Umbilical cord (tissue), 2 donors: ENCODE measurements around the gene FLNA. TPM values are rescaled to one million over a fixed set of nuclear protein-coding genes. Genes with fewer than 3 reads are reported as not detected.
A peak's percentile ranks its signal among the peaks of the same experiment; 100 is the strongest.
"Not testable (repeated sequence)": the region's sequence is repeated elsewhere in the genome, so short reads cannot be mapped to it uniquely, and the experiment has no call there.

Source experiments
- DNase-seq: peaks from one replicate; pipeline ENCODE4 v3.0.0-alpha.2; 2015; ENCODE audit warnings: low spot score
- total RNA-seq: library from RNA; depleted of rRNA; stranded (reverse); fragments of >200 nt; gene quantifications from one replicate; pipeline ENCODE4 v1.2.3, GENCODE V29; 2014; ENCODE audit warnings: low replicate concordance; ENCODE audit not compliant: insufficient read depth

FLNA gene
- total RNA-seq, 1 donor from 2014 or later, result 4,615 TPM

DNA sequence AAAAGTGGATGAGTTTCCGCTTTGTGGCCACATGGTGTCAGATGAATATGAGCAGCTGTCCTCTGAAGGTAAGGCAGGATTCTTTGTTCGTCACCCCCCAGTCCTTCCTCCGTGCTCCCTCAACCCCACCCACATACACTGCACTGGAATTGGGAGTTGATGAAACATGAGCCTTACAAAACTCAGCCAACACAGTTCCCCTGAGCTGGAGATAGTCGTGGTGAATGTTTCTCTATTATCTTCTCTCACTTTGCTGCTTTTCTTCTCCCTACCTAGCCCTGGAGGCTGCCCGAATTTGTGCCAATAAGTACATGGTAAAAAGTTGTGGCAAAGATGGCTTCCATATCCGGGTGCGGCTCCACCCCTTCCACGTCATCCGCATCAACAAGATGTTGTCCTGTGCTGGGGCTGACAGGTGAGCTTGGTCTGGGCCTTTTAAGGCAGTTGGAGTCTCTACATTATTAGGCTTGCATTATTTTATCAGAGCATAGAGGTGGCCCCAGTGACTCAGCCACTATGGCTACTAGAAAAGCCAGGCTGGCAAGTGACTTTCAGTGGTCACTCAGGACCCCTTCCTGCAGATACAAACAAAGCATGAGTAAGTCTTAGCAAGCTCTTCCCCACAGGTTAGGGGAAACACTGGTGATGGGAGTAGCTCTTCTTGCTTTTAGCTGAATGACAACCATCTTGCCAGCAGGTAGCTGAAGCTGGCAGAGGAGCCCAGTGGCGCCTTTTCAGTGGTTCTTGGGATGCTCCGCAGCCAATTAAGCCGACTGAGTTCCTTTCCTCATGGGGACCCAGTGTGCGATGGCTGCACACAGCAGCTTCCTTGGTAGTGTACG lies 25.3 kb upstream of the FLNA start:
- DNase-seq, result no peak

DNA sequence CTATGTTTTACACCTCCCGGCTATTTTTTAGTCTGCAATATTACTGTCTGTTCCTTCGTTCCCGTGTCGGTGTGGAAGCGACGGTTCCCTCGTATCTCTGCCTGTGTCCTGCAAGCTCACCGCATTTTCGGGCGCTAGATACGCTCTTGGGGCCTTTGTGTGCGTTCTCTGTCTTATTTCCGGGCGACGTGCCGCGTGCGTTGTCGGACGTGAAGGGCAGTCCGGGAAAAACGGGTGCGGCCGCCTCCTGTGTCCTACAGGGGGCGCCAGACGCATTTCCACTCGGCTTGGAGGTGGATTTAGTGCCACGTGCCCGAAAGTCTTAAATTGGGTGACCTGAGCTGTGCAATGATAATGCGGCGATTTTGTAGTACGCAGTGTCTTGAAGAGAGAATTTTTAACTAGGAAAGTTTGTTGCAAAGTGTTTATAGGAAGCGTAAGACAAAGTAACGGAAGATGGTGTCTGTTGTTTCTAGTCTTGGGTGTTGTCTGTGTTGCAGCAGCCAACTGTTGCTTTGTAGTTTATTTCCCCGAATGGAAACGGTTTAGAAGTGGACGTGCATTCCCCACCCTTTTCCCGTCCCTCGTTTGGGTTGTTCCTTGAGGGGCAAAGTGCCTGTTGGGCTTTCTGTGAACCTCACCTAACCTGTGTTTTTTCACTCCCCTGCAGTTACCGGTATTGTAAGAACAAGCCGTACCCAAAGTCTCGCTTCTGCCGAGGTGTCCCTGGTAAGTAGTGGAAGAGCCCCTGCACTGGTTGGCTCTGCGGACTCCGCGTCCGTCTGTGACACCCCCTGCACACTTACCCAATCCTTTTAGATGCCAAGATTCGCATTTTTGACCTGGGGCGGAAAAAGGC lies 24.5 kb upstream of the FLNA start:
- peak; percentile 83 for DNase-seq

DNA sequence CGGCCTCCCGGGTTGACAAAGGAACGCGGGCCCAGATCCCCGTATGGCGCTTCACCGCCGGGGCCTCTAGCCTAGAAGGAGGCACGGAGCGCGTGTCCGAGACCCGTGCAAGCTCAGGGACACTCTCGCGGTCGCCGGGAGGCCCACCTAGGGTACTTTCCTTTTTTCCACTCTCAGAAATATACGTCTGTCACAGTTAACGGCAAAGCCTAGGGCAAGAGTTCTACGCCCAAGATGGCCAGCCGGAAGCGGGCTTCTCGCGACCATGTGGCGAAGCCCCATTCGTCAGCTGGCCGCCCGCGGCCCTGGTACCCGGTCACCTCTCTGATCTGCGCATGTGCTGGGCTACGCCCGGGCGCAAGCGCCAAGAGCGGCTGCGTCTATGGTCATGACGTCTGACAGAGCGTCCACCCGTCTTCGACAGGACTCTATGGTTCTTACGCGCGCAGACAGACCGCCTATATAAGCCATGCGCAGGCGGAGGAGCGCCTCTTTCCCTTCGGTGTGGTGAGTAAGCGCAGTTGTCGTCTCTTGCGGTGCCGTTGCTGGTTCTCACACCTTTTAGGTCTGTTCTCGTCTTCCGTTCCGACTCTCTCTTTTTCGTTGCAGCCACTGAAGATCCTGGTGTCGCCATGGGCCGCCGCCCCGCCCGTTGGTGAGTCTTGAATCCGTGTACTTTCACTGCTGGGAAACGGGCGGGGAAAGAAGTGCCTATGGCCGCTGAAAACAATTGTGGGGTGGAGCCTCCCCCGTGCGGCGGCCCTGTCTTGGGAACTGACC lies 23.6 kb upstream of the FLNA start, which contains the start of gene RPL10:
RPL10 (plus strand) TSS at position 490 of the 780 bp plus-strand sequence; CDS start at position 633, 143 bp downstream.
- peak; percentile 96 for DNase-seq

DNA sequence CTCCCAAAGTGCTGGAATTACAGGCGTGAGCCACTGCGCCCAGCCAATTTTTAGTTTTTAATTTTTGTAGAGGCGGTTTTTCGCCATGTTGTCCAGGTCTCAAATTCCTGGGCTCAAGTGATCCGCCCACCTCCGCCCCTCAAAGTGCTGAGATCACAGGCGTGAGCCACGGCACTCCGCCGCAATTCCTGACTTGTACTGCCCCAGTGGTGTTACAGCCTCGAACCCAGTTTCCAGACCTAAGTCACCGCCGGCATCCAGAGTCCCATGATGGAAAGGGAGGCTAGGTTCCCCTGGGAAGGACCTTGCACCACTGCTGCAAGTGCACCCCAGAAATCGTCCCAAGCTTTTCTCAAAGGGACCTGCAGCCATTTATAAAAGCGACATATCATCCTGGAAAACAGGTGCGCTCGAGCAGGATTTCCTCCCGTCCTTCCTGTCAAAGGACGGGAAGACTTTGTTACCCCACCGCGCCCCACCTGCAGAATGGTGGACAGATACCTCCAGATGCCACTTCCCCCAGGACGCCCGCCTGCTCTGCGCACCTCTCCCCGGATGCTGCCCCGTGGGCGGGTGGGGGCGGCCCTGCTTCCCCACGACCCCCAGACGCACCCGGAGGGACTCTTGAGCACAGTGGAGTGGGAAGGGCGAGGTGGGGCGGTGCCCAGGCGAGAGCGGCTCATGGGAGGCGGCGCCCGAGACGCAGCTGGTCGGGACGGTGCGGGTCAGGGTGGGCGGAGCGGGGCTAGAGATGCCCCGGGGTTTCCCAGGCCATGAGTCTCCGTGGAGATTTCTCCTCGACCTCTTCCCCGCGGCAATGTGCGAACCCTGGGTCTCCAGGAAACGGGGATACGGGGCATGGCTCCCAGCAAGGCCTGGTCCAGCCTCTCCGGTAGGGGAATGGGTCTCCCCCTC lies 22.8 kb upstream of the FLNA start:
- DNase-seq, result peak; percentile 77

DNA sequence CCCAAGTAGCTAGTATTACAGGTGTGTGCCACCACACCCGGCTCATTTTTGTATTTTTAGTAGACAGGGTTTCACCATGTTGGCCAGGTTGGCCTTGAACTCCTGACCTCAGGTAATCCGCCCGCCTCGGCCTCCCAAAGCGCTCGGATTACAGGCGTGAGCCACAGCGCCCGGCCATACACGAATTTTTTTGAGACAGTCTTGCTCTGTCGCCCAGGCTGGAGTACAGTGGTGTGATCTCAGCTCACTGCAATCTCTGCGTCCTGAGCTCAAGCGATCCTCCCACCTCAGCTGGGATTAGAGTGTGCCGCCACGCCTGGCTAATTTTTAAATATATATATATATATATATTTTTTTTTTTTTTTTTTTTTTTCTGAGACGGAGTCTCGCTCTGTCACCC lies 21.9 kb upstream of the FLNA start:
- DNase-seq, result not testable (repeated sequence)

DNA sequence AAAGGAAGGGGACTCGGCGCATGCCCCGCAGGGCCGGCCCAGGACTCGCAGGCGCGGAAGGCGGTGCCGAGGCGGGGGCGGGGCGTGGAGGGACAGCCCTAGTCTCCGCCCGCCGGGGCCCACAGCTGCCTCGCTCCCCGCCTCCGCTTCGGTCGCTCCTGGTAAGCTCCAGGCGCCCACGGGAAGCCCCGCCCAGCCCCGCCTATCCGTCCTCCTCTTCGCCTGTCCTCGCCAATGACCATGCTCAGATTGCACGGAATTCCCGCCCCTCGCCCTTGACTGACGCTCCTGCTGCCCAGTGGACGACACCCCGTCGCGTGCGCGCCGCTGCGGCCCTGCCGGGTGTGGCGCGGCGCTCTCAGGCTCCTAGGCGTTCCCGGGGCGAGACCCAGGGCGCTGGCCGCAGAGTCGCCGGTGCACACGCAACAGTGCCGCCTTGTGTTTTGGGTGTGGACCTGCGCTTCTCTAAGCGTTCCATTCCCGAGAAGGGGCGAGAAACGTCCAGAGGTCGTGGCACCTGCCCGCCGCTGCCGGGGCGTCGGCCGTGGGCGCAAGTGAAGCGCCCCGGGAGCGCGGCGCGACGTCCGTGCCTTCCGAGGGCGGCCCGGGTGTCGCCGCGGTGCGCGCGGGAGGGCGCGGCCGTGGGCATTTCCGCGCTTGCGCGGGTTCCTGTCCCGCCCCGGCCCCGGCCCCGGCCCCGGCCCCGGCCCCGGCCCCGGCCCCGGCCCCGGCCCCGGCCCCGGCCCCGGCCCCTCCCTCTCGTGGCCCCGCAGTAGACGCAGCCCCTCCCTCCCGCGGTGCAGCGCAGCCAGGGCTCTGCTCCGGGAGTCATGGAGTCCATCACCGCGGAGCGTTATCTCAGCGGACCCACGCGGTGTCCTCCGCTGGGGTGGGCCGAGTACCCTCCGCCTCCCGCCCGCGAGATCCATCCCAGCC lies 15.6 kb upstream of the FLNA start:
- DNase-seq, result not testable (repeated sequence)

DNA sequence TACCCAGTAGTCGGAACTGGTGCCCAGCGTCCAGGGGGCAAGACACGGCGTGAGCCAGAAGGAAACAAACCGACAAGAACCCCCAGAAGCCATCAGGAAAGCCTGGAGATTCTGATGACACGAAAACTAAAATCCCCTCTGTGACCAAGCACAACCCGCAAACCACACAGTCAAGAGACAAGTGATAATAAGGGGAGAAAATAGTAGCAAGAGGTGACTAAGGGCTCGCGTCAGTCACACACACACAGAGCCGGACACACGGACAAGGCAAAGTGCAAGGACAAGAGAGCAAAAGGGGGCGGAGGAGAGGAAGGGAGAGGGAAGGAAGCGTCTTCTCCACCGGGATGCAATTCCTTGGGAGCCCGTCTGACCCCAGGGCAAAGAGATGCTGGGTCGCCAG lies 14.2 kb upstream of the FLNA start:
- DNase-seq, result not testable (repeated sequence)

DNA sequence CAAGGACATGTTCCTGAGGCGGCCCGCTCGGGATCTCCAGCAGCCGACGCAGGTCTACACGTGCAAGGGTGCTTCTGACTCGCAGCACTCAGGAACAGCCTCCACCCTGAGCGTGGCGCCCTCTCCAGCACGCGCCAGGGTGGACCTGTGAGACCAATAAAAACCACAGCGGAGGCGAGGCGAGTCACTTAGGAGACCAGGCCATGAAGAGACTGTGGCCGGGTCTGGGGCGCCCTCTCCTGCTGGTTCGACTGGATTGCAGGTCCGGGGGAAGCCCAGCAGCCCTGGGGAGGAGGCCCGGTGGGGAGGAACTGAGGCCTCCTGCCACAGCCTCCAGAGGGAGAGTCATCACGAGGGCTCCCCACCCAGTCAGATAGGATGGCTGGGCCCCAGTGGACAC lies 13.7 kb upstream of the FLNA start:
- not testable (repeated sequence) for DNase-seq

DNA sequence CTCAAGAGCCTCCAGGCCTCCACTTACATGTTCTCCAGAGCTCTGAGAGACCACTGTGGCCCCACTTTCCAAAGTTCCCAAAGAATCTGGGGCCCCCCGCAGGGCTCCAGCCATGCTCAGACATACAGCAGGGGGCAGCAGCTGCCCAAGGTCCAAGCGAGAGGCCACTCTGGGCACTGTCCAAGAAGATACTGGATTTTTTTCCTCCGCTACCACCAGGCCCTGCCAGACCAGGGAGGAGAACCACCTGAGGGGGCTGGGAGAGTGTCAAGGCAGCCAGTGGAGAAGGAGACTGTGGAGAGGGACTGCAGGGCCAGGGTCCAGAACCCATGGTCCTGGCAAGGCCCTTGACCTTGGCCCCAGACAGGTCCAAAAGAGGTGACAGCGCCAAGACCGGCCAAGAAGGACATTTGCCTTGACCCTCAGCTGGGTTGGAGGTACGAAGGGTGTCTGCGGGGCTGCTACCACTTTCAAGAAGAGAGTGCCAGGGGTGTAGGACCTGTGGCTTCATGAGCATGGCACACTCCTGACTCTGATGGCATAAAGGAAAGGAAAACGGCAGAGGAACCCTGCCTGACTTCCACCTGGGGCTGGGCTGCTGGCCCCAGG lies 10.0 kb upstream of the FLNA start:
- DNase-seq, result peak; percentile 41

DNA sequence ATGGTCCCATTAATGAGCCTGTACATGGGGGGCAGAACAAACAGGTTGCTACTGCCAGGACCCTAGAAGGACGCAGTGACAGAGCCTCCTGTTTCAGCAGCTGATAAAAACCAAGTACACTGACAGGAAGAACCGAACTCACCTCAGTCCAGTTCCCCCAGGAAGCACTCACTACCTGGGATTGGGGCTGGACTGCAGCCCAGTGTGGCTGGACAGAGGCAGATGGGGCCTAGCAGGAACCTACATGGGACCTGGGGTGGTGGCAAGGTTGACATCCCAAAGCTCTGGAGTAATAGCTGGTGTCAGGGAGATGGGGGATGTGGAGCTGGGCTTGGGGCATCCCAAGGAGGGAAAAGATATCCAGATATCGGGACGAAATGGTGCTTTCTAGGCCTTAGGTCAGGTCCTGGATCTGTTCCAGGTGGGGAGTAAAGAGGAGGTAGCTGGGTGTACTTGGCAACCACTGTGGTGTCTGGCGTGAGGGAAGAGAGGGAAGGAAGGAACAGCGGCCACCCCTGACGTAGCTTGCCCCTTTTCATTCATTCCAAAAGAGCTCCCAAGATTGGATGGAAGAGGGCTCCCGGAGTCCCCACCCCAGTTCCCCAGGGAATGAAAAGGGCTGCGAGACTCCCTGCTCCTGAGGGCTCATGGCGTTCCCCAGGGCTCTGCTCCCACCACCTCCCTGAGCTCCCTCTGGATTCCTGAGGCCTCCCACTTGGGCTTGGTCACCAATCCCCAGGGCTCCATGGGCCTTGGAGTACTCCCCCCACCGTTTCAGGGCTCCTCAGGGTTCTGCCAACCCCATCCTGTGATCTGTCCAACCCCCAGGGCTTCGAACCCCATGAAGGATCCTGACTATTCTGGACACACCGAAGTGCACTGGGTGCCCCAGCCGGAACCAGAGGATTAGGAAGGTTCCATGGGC lies 9.2 kb upstream of the FLNA start:
- no peak for DNase-seq

DNA sequence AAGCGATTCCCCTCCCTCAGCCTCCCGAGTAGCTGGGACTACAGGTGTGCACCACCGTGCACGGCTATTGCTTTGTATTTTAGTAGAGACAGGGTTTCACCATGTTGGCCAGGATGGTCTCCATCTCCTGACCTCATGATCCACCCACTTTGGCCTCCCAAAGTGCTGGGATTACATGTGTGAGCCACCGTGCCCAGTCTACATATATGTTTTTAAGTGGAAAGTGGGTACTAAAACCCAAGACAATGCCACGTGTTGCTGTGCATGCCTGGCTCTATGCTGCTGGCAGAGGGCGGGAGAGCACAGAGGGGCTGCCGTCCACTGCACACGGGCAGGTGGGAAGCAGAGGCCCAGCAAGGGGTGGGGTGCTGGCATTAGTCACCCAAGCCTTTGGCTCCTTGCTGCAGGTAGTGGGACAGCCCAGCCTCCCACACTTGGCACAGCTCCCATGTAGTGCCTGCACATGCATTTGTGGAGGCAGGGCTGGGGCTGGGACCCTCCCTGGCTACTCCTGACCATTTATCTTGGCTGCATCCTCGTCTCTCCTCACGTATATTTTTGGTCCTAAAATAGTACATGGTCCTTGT lies 8.1 kb upstream of the FLNA start:
- DNase-seq, result no peak

DNA sequence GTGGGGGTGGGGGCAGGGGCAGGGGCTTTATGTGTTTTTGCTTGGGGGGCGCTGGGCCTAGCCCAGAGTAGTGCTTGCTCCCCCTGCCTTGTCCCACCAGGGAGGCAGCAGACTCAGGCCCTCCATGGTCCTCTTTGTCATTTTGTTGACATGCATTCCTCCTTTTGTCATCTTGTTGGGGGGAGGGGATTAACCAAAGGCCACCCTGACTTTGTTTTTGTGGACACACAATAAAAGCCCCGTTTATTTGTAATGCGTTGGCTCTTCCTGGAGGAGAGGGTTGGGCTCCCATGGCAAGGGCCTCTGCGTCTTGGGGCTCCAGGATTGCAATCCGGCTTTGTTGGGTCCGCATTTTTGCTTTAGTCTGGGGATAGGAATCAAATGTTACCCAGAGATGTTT lies 6.8 kb upstream of the FLNA start:
- no peak for DNase-seq

DNA sequence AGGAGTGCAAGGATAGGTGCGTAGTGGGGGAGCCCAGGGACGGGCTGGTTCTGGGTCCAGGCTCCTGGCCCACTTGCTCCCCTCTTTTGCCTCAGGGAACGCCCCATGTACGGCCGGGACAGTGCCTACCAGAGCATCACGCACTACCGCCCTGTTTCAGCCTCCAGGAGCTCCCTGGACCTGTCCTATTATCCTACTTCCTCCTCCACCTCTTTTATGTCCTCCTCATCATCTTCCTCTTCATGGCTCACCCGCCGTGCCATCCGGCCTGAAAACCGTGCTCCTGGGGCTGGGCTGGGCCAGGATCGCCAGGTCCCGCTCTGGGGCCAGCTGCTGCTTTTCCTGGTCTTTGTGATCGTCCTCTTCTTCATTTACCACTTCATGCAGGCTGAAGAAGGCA lies 6.4 kb upstream of the FLNA start:
- no peak for DNase-seq

DNA sequence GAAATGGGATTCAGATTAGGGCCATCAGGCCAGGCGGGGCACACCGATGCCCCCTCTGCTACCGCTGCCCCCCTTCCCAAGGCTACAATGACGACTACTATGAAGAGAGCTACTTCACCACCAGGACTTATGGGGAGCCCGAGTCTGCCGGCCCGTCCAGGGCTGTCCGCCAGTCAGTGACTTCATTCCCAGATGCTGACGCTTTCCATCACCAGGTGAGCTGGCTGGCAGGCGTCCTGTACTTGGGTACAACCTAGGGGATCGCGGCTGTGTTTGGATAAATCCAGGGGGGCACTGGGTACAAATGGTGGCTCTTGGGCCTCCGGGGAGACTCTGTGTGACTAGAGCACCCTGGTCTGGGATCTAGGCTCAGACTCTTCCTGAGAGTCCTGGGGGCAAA lies 5.7 kb upstream of the FLNA start:
- no peak for DNase-seq

DNA sequence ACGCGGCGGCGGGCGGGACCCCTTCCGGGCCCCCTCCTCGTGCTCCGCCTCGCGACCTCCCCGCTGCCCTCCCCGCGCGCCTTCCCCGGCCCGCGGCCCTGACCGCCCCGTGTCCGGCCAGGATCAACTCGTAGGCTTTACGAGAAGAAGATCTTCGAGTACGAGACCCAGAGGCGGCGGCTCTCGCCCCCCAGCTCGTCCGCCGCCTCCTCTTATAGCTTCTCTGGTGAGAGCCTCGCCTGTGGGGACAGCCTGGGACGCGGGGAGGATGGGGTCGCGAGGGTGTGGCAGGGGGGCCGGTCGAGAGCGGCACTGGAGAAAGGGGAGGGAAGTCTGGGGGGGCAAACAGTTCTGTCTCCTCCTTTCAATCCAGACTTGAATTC lies 5.1 kb upstream of the FLNA start:
- no peak for DNase-seq

DNA sequence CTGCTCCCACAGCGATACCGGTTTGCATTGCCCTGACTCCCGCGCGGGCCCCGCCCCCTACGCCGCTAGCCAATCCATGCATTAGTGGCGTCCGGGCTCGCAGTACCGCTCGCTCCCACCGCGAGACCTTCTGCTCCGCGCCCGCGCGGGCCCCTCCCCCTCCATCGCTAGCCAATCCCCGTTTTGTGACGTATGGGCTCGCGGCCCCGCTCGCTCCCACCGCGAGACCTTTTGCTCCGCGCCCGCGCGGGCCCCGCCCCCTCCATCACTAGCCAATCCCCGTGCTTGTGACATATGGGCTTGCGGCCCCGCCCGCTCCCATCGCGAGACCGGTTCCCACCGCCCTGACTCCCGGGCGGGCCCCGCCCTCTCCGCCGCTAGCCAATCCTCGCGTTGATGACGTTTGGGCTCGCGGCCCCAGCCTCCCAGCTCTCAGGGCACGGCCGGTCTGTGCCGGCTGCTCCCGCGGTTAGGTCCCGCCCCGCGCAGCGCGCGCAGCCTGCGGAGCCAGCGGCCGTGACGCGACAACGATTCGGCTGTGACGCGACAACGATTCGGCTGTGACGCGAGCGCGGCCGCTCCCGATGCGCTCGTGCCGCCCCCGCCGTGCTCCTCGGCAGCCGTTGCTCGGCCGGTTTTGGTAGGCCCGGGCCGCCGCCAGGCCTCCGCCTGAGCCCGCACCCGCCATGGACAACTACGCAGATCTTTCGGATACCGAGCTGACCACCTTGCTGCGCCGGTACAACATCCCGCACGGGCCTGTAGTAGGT lies 4.5 kb upstream of the FLNA start, which contains the start of gene EMD:
EMD (plus strand) TSS at position 497 of the 770 bp plus-strand sequence; CDS start at position 687, 190 bp downstream.
- DNase-seq, result peak; percentile 98
